ENCODE measurements around the gene FGF6. TPM values are rescaled to one million over a fixed set of nuclear protein-coding genes. Genes with fewer than 3 reads are reported as not detected.

FGF6 gene
- total and polyA plus RNA-seq, 2 experiments from 2014 or later, result not detected

GRCh38 chr12:4423528-4424195, 22.0 kb downstream of the FGF6 start:
- no peak for DNase-seq (ENCODE audit: low spot score)
- no peaks in the 10 kb centered on the region for H3K9me3 Mint-ChIP-seq
- H3K36me3 Mint-ChIP-seq (ENCODE audit: low read depth), result no peaks in the 10 kb centered on the region

More at GRCh38 chr12:4423528-4424195, 22.0 kb downstream of the FGF6 start:
- Histone ChIP-seq H3K4me2 (no peak overlapping the region), H3F3A (replicated peaks; ENCODE audit: low read depth) (no peaks in the 10 kb centered on the region), H3K4me1 (ENCODE audit: insufficient read depth) (no peaks in the 10 kb centered on the region), H3K36me3 (ENCODE audit: insufficient read depth) (no peaks in the 10 kb centered on the region), H4K20me1 (replicated peaks; ENCODE audit: insufficient read depth) (no peaks in the 10 kb centered on the region), H3K27me3 (ENCODE audit: insufficient read depth) (no peaks in the 10 kb centered on the region), H3K9me2 (ENCODE audit: insufficient read depth) (no peaks in the 10 kb centered on the region), H2AFZ (no peak overlapping the region), H3K27ac (ENCODE audit: low read depth) (no peak overlapping the region), H3K79me2 (replicated peaks; ENCODE audit: insufficient read depth) (no peaks in the 10 kb centered on the region), H3K4me3 (no peak overlapping the region)
- H3K27ac Mint-ChIP-seq, result no peak overlapping the region
- ATAC-seq, result no peak
- peaks cover 2% of the 10 kb centered on the region for H3K27me3 Mint-ChIP-seq (ENCODE audit: insufficient read depth, low read depth, poor library complexity)
- no peak for TF ChIP-seq POLR2AphosphoS5 (IDR thresholded peaks at IDR 0.05; ENCODE audit: low read depth)
- TF ChIP-seq JUNB (IDR thresholded peaks at IDR 0.05; ENCODE audit: unreplicated experiment), result no peak
- no peak for TF ChIP-seq NANOG (IDR thresholded peaks at IDR 0.05; ENCODE audit: borderline replicate concordance)
- TF ChIP-seq, protein P1, sequence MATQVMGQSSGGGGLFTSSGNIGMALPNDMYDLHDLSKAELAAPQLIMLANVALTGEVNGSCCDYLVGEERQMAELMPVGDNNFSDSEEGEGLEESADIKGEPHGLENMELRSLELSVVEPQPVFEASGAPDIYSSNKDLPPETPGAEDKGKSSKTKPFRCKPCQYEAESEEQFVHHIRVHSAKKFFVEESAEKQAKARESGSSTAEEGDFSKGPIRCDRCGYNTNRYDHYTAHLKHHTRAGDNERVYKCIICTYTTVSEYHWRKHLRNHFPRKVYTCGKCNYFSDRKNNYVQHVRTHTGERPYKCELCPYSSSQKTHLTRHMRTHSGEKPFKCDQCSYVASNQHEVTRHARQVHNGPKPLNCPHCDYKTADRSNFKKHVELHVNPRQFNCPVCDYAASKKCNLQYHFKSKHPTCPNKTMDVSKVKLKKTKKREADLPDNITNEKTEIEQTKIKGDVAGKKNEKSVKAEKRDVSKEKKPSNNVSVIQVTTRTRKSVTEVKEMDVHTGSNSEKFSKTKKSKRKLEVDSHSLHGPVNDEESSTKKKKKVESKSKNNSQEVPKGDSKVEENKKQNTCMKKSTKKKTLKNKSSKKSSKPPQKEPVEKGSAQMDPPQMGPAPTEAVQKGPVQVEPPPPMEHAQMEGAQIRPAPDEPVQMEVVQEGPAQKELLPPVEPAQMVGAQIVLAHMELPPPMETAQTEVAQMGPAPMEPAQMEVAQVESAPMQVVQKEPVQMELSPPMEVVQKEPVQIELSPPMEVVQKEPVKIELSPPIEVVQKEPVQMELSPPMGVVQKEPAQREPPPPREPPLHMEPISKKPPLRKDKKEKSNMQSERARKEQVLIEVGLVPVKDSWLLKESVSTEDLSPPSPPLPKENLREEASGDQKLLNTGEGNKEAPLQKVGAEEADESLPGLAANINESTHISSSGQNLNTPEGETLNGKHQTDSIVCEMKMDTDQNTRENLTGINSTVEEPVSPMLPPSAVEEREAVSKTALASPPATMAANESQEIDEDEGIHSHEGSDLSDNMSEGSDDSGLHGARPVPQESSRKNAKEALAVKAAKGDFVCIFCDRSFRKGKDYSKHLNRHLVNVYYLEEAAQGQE (IDR thresholded peaks at IDR 0.05; ENCODE audit: unreplicated experiment), result no peak
- no peak for TF ChIP-seq EZH2 (IDR thresholded peaks at IDR 0.05; ENCODE audit: low read depth, unreplicated experiment)
- TF ChIP-seq CREB1 (CRISPR knock-in tag; IDR thresholded peaks at IDR 0.05; ENCODE audit: low read depth), result no peak
- TF ChIP-seq CTCF (conservative IDR thresholded peaks at IDR 0.05; ENCODE audit: low read depth in 2 of 2), result no peak
- no peak for TF ChIP-seq ZNF114 (CRISPR knock-in tag; IDR thresholded peaks at IDR 0.05)
- H3K4me1 Mint-ChIP-seq, result peaks cover 4% of the 10 kb centered on the region; the same call in 2 of the 3 replicates
- H3K4me3 Mint-ChIP-seq, result no peak overlapping the region

Data from GM23338 (cell line).